Naive thymus-derived CD4-positive, alpha-beta T cell (primary cell): ENCODE results near the gene HOTAIR. TPM values are rescaled to one million over a fixed set of nuclear protein-coding genes. Genes with fewer than 3 reads are reported as not detected.

Experiments used
- ATAC-seq: fragments of 150-1000 bp; cut with Tn5 transposase; 2 replicates; pipeline ENCODE4 v1.10.0; 2021; ENCODE audit warnings: mild to moderate bottlenecking, moderate library complexity
- CTCF ChIA-PET: fragments of 350-600 bp; sonication (Branson Sonifier 250); formaldehyde crosslinking; loops from one replicate; lab custom pipeline; 2021; ENCODE audit warnings: antibody characterized with exemption; lab: Charles Lee
- POLR2A ChIA-PET: fragments of 350-600 bp; sonication (Branson Sonifier 250); formaldehyde crosslinking; loops from one replicate; lab custom pipeline; 2021; ENCODE audit warnings: antibody characterized with exemption, inconsistent platforms; lab: Charles Lee
- DNase-seq, 9 donors: peaks; one replicate each; pipeline versions ENCODE4 v3.0.0 to v3.0.0-alpha.2; 2020 to 2022; ENCODE audit warnings: mixed read lengths in 1 of 9
- H3K27ac ChIP-seq: one replicate; pipeline ENCODE4 v1.7.0; 2013; ENCODE audit warnings: mild to moderate bottlenecking, low read depth, low read length, moderate library complexity
- H3K27me3 ChIP-seq, 2 donors: one replicate each; pipeline ENCODE4 v1.7.0; 2013; ENCODE audit warnings: low read length in 2 of 2, mild to moderate bottlenecking in 2 of 2, moderate library complexity in 2 of 2; ENCODE audit not compliant: control insufficient read depth in 2 of 2, insufficient read depth in 2 of 2
- H3K36me3 ChIP-seq, 3 experiments: 1 replicate in 2 of 3; 2 replicates in 1 of 3; pipeline ENCODE4 v1.7.0; 2013; ENCODE audit warnings: low read length in 3 of 3, mild to moderate bottlenecking in 3 of 3, moderate library complexity in 1 of 3; ENCODE audit not compliant: insufficient read depth in 3 of 3, control insufficient read depth in 2 of 3
- H3K4me1 ChIP-seq, 2 donors: one replicate each; pipeline ENCODE4 v1.7.0; 2013; ENCODE audit warnings: low read length in 2 of 2, mild to moderate bottlenecking in 2 of 2, moderate library complexity in 1 of 2; ENCODE audit not compliant: control insufficient read depth in 2 of 2, insufficient read depth in 2 of 2
- H3K4me3 ChIP-seq: 2 replicates; pipeline ENCODE4 v1.7.0; 2013; ENCODE audit warnings: mild to moderate bottlenecking, low read length
- H3K9me3 ChIP-seq, 3 experiments: 1 replicate in 2 of 3; 2 replicates in 1 of 3; pipeline ENCODE4 v1.7.0; 2013; ENCODE audit warnings: low read length in 3 of 3; ENCODE audit not compliant: control insufficient read depth in 2 of 3
- H3K27ac Mint-ChIP-seq, 9 donors: one replicate each; pipeline ENCODE4 v1.8.0; 2020 to 2022; ENCODE audit warnings: mixed read lengths in 9 of 9, mild to moderate bottlenecking in 8 of 9, moderate library complexity in 5 of 9, inconsistent platforms in 2 of 9
- H3K27me3 Mint-ChIP-seq, 5 donors: one replicate each; pipeline ENCODE4 v1.8.0; 2021 to 2022; ENCODE audit warnings: mixed read lengths in 5 of 5, mild to moderate bottlenecking in 1 of 5
- H3K36me3 Mint-ChIP-seq, 5 donors: one replicate each; pipeline ENCODE4 v1.8.0; 2020 to 2022; ENCODE audit warnings: mixed read lengths in 5 of 5, mild to moderate bottlenecking in 3 of 5, inconsistent platforms in 1 of 5
- H3K4me1 Mint-ChIP-seq, 7 donors: one replicate each; pipeline ENCODE4 v1.8.0; 2020 to 2022; ENCODE audit warnings: mixed read lengths in 7 of 7, mild to moderate bottlenecking in 3 of 7, inconsistent platforms in 1 of 7
- H3K4me3 Mint-ChIP-seq, 10 donors: one replicate each; pipeline ENCODE4 v1.8.0; 2020 to 2022; ENCODE audit warnings: mild to moderate bottlenecking in 10 of 10, mixed read lengths in 10 of 10, moderate library complexity in 6 of 10, inconsistent platforms in 2 of 10
- H3K9me3 Mint-ChIP-seq, 11 donors: one replicate each; pipeline ENCODE4 v1.8.0; 2020 to 2022; ENCODE audit warnings: mixed read lengths in 11 of 11, mild to moderate bottlenecking in 4 of 11, inconsistent platforms in 1 of 11, moderate library complexity in 1 of 11
- intact Hi-C, 2 donors: fragments of 100-400 bp; cut with micrococcal nuclease; formaldehyde crosslinking; loops; one replicate each; pipeline ENCODE4 v1.15.1; 2023
- polyA plus RNA-seq, 2 donors: library from polyadenylated mRNA; unstranded; fragments of 300-500 nt; fragmentation: Illumina TruSeq; gene quantifications; one replicate each; pipeline ENCODE4 v1.2.3, GENCODE V29; 2021
- total RNA-seq, 6 experiments: library from RNA in 5 of 6; stranded (reverse) in 5 of 6; gene quantifications; 1 replicate in 5 of 6; 2 replicates in 1 of 6; pipeline ENCODE4 v1.2.3 and lab custom pipeline; 2021 to 2026

The HOTAIR gene
- total and polyA plus RNA-seq, 7 experiments from 2014 or later: not detected

DNA sequence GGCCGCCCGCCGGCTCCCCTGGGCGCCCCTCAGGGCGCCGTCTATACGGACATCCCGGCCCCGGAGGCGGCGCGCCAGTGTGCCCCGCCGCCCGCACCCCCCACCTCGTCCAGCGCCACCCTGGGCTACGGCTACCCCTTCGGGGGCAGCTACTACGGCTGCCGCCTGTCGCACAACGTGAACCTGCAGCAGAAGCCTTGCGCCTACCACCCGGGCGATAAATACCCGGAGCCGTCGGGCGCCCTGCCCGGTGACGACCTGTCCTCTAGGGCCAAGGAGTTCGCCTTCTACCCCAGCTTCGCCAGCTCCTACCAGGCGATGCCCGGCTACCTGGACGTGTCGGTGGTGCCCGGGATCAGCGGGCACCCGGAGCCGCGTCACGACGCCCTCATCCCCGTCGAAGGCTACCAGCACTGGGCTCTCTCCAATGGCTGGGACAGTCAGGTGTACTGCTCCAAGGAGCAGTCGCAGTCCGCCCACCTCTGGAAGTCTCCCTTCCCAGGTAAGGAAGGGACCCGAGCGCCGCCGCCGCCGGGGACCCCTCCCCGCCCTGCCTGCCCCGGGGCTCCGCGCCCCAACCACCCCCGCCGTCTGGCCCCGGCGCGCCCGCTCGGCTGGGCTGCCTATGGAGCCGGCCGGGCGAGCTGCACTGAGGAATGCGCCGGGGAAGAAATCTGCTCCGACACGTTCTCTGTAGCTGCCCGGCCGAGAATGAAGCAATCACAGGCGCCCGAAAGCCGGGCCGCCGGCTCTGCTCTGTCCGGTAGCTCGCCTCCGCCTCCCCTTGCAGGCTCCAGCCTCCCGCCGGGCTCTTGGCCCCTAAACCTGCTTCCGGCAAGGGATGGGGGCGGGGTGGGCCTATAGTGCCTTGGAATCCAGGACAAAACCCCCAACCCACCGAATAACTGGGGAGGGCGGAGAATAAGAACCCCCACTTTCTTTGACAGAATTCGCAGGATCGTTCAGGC lies 35.3 kb downstream of the HOTAIR start:
- peaks cover 84 to 95% (median 90%) of the 10 kb centered on the region in 5 donors for H3K27me3 Mint-ChIP-seq
- peak overlapping the region in 7 of 10 donors; percentile 3 to 58 (median 20) for H3K4me3 Mint-ChIP-seq
- Histone ChIP-seq H3K4me1 (peaks cover 0 to 3% of the 10 kb centered on the region in 2 donors), H3K27ac (no peak overlapping the region), H3K4me3 (no peak overlapping the region), H3K9me3 (no peaks in the 10 kb centered on the region), H3K27me3 (peaks cover 18 to 47% of the 10 kb centered on the region in 2 donors), H3K36me3 (no peaks in the 10 kb centered on the region)
- intact Hi-C loops: loop anchor here in 1 of 2 donors (5.0 kb wide), 3 partner anchors 43 to 113 kb away; partner anchors contain the start of gene HOXC4
- H3K27ac Mint-ChIP-seq: peak overlapping the region in 3 of 9 donors; percentile 5 to 42 (median 7)
- peaks cover 0 to 1% (median 0%) of the 10 kb centered on the region in 5 donors for H3K36me3 Mint-ChIP-seq
- DNase-seq (no peak), ATAC-seq (no peak)
- ChIA-PET POLR2A (no interaction called here), CTCF (no interaction called here)
- peaks cover 0 to 35% (median 23%) of the 10 kb centered on the region in 7 donors for H3K4me1 Mint-ChIP-seq
- H3K9me3 Mint-ChIP-seq: peaks cover 0 to 16% (median 0%) of the 10 kb centered on the region in 11 donors

DNA sequence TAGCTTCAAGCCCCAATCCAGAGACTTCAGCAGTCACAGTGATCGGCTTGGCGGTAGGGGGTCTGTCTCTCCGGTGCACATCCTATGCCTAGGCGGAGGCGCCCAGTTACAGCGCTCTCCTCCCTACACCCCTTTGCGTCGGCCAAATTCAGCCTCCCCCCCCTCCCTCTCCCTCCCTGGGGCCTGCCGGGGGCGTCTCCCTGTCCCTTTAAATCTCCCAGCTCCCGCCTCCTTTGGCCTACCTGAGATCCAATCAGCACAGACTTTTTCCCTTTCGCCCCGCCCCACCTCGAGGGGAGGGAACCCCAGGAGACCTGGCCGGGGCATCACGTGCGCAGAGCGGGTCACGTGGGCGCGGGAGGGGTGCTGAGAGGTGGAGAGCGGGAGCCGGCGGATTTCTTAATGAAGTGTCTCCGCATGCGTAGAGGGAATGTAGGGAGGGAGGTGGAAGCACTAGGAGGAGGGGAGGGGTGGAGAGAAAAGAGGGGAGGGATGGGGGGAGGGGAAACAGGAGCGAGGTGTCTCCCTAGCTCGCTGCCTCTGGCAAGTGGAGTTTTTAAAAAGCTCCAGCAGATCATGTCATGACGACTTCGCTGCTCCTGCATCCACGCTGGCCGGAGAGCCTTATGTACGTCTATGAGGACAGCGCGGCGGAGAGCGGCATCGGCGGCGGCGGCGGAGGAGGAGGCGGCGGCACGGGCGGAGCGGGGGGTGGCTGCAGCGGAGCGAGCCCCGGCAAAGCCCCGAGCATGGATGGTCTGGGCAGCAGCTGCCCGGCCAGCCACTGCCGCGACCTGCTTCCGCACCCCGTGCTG lies 36.2 kb downstream of the HOTAIR start, which contains the start of gene HOXC13:
HOXC13 (plus strand) TSS at position 506 of the 815 bp plus-strand sequence; CDS start at position 582, 76 bp downstream.
- peak within 1 kb of the TSS in 2 of 9 donors; percentile 13 to 46 for H3K27ac Mint-ChIP-seq

DNA sequence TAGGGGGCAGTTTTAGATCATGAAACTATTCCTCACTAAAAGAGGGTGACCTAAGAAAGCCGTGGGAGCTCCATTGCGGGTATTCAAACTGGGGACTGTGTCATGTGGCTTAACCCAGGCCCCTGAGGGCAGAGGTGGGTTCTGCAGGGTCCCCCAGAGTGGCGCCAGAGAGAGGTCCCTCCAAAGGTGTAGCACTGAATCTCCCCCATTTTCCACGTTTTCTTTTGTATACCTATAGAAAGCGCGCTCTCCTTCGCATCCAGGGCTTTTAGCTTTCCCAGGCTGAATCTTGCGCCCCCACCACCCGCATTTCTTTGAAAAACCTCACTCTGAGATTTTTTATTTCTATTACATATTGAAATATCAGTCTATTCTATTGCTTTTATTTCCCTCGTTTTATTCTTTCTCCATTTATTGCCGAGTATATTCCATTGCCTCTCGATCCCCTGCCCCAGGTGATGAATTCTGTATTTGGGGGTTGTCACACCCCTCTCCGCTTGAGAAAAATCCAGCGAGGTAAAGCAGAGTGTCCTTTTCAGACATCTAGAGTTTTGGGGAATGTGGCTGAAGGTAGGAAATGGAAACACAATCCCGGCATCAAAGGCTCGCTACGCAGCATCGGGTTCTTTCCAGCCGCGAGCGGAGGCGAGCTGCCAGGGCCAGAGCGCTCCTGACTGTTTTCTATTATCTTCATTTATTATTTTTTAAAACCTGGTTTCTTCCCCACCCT lies 37.0 kb downstream of the HOTAIR start:
- Mint-ChIP-seq H3K4me3 (peak overlapping the region in 7 of 10 donors; percentile 22 to 60 (median 47)), H3K27me3 (peaks cover 84 to 95% (median 90%) of the 10 kb centered on the region in 5 donors), H3K27ac (peak overlapping the region in 2 of 9 donors; percentile 13 to 67), H3K36me3 (peaks cover 0 to 1% (median 0%) of the 10 kb centered on the region in 5 donors), H3K9me3 (peaks cover 0 to 12% (median 0%) of the 10 kb centered on the region in 11 donors), H3K4me1 (peaks cover 0 to 35% (median 23%) of the 10 kb centered on the region in 7 donors)
- Histone ChIP-seq H3K9me3 (no peaks in the 10 kb centered on the region), H3K4me1 (peaks cover 0 to 3% of the 10 kb centered on the region in 2 donors), H3K27ac (no peak overlapping the region), H3K4me3 (no peak overlapping the region), H3K27me3 (peaks cover 17 to 36% of the 10 kb centered on the region in 2 donors), H3K36me3 (no peaks in the 10 kb centered on the region)
- intact Hi-C loops: loop anchor here in 1 of 2 donors (5.0 kb wide), 2 partner anchors 45 to 60 kb away; no protein-coding TSS in a partner anchor
- CTCF ChIA-PET: no interaction called here
- no peak for ATAC-seq
- DNase-seq: no peak
- POLR2A ChIA-PET: no interaction called here

More for the DNA sequence above, 36.2 kb downstream of the HOTAIR start, which contains the start of gene HOXC13:
- H3K4me1 Mint-ChIP-seq: peaks cover 0 to 35% (median 23%) of the 10 kb centered on the region in 7 donors
- Histone ChIP-seq H3K27ac (no peak within 1 kb of the TSS), H3K36me3 (no peaks in the 10 kb centered on the region), H3K4me1 (peaks cover 0 to 3% of the 10 kb centered on the region in 2 donors), H3K27me3 (peaks cover 18 to 42% of the 10 kb centered on the region in 2 donors), H3K9me3 (no peaks in the 10 kb centered on the region), H3K4me3 (no peak within 1 kb of the TSS)
- H3K36me3 Mint-ChIP-seq: peaks cover 0 to 1% (median 0%) of the 10 kb centered on the region in 5 donors
- ATAC-seq (no peak), DNase-seq (peak in 1 of 9 donors; percentile 21)
- peaks cover 0 to 12% (median 0%) of the 10 kb centered on the region in 11 donors for H3K9me3 Mint-ChIP-seq
- CTCF ChIA-PET: no interaction called here
- intact Hi-C loops: loop anchor here in 1 of 2 donors (5.0 kb wide), 2 partner anchors 44 to 59 kb away; no protein-coding TSS in a partner anchor
- H3K4me3 Mint-ChIP-seq: peak within 1 kb of the TSS in 8 of 10 donors; percentile 22 to 63 (median 42)
- POLR2A ChIA-PET: no interaction called here
- H3K27me3 Mint-ChIP-seq: peaks cover 84 to 95% (median 90%) of the 10 kb centered on the region in 5 donors

DNA sequence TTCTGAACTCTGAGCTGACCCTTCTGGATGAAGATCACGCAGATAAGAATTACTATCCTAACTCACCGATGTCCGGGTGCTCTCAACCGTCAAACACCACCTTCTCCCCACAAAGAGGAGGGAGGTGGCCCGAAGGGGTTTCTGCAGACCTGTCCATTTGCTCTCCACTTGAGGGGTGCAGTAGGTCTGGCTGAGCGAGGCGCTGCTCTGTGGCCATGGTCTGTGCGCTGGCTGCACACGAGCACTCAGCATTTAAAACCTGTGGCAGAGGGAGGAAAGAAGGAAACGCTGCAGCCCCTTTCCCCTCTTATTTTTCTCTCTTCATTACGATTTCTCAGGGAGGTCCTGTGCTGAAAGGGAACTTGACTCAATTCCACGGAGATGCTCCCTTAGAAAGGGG lies 37.7 kb downstream of the HOTAIR start:
- H3K4me1 ChIP-seq: peaks cover 0 to 3% of the 10 kb centered on the region in 2 donors
- peaks cover 0 to 1% (median 0%) of the 10 kb centered on the region in 5 donors for H3K36me3 Mint-ChIP-seq
- peaks cover 0 to 12% (median 0%) of the 10 kb centered on the region in 11 donors for H3K9me3 Mint-ChIP-seq
- H3K27ac Mint-ChIP-seq: peak overlapping the region in 3 of 9 donors; percentile 21 to 67 (median 48)
- H3K27me3 ChIP-seq: peaks cover 14 to 36% of the 10 kb centered on the region in 2 donors
- H3K4me3 Mint-ChIP-seq: peak overlapping the region in 2 of 10 donors; percentile 13 to 60
- H3K36me3 ChIP-seq: no peaks in the 10 kb centered on the region
- CTCF ChIA-PET: no interaction called here
- intact Hi-C loops: loop anchor here in 1 of 2 donors (5.0 kb wide), 2 partner anchors 45 to 60 kb away; no protein-coding TSS in a partner anchor
- ATAC-seq (no peak), DNase-seq (no peak)
- H3K27ac ChIP-seq: no peak overlapping the region
- no peak overlapping the region for H3K4me3 ChIP-seq
- no peaks in the 10 kb centered on the region for H3K9me3 ChIP-seq
- POLR2A ChIA-PET: no interaction called here
- H3K27me3 Mint-ChIP-seq: peaks cover 84 to 95% (median 90%) of the 10 kb centered on the region in 5 donors
- peaks cover 0 to 35% (median 23%) of the 10 kb centered on the region in 7 donors for H3K4me1 Mint-ChIP-seq

DNA sequence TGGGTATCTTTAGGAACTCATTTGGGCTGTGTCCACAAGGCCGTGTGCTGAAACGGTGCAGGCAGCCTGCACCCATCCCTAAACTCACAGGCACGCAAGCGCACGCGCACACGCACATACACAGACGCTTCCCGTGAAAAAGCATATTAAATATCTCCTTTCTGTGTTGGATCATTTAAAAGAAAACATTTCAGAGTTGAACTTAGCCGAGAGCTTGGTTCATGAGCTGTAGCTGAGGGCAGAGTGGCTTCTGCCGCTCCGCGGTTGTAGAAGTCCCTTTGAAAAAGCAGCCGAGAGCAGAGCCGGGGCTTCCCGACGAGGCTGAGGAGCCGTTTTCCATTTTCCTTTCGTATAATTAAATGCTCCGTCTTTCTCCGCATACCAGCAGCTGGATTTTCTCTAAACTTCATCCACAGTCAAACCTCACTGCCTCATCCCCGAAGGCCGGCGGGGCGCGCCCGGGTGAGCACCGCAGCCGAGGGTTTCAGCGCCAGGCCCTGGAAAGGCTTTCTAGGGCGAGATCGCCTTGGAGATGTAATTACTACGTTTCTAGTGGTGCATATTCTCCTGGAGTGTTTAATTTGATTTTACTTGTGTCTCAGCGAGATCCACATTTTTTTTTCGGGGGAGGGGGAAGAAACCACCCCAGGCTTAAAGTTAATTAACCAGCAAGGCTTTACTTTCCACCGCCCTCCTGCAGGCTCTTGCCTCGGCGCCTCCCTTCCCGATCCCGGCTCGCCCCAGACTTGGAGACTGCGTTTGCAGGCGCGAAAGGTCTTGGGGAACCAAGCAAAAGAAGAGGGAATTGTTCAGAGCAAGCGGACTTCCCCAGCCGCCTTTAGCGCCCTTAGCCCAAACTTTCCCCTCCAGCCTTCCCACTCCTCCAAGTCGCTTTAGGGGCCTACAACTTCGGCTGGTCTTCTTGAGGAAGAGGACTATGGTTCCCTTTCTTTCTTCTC lies 39.1 kb downstream of the HOTAIR start:
- ATAC-seq: no peak
- Mint-ChIP-seq H3K9me3 (peaks cover 0 to 12% (median 0%) of the 10 kb centered on the region in 11 donors), H3K4me3 (peak overlapping the region in 9 of 10 donors; percentile 42 to 76 (median 61)), H3K36me3 (peaks cover 0 to 1% (median 0%) of the 10 kb centered on the region in 5 donors), H3K27me3 (peaks cover 84 to 96% (median 89%) of the 10 kb centered on the region in 5 donors), H3K27ac (peak overlapping the region in 2 of 9 donors; percentile 41 to 57), H3K4me1 (peaks cover 0 to 35% (median 23%) of the 10 kb centered on the region in 7 donors)
- peaks cover 6 to 28% of the 10 kb centered on the region in 2 donors for H3K27me3 ChIP-seq
- H3K4me1 ChIP-seq: peaks cover 0 to 3% of the 10 kb centered on the region in 2 donors
- ChIA-PET POLR2A (no interaction called here), CTCF (no interaction called here)
- no peaks in the 10 kb centered on the region for H3K36me3 ChIP-seq
- no peaks in the 10 kb centered on the region for H3K9me3 ChIP-seq
- intact Hi-C loops: loop anchor here in 1 of 2 donors (5.0 kb wide), 2 partner anchors 47 to 62 kb away; no protein-coding TSS in a partner anchor
- no peak for DNase-seq
- no peak overlapping the region for H3K4me3 ChIP-seq
- H3K27ac ChIP-seq: no peak overlapping the region
